Activated T-helper 1 cell treated with anti-CD3 and anti-CD28 coated beads, Interleukin-12 subunit alpha, Interleukin-12 subunit beta, Interleukin-2, Interleukin-4 antibody, amounts not matched to agents 30 ng/mL and 10 ng/mL and 1 ng/mL, durations not matched to agents 14 hours and 24 hours and 36 hours (primary cell): ENCODE data around the gene GMCL2. TPM values are rescaled to one million over a fixed set of nuclear protein-coding genes. Genes with fewer than 3 reads are reported as not detected.
A peak's percentile ranks its signal among the peaks of the same experiment; 100 is the strongest.

Experiments used
- DNase-seq: peaks from one replicate; pipeline ENCODE4 v3.0.0; 2021; ENCODE audit warnings: low spot score
- H3K27ac Mint-ChIP-seq: one replicate; pipeline ENCODE4 v1.8.0; 2021; ENCODE audit warnings: mild to moderate bottlenecking, mixed read lengths
- H3K27me3 Mint-ChIP-seq: one replicate; pipeline ENCODE4 v1.8.0; 2022; ENCODE audit warnings: mild to moderate bottlenecking, moderate library complexity, mixed read lengths; ENCODE audit not compliant: insufficient read depth
- H3K36me3 Mint-ChIP-seq: one replicate; pipeline ENCODE4 v1.8.0; 2021; ENCODE audit warnings: low read depth, mixed read lengths
- H3K4me1 Mint-ChIP-seq: one replicate; pipeline ENCODE4 v1.8.0; 2021; ENCODE audit warnings: low read depth, mixed read lengths
- H3K4me3 Mint-ChIP-seq: one replicate; pipeline ENCODE4 v1.8.0; 2021; ENCODE audit warnings: mild to moderate bottlenecking, moderate library complexity, mixed read lengths
- H3K9me3 Mint-ChIP-seq: one replicate; pipeline ENCODE4 v1.8.0; 2021; ENCODE audit warnings: mixed read lengths
- intact Hi-C: fragments of 100-400 bp; cut with micrococcal nuclease; formaldehyde crosslinking; loops from one replicate; pipeline ENCODE4 v1.15.1; 2024
- total RNA-seq: library from RNA; stranded (reverse); gene quantifications from 2 replicates; pipeline ENCODE4 v1.2.3, GENCODE V29; 2022

The GMCL2 gene
- total RNA-seq, 1 donor from 2014 or later = not detected

- Mint-ChIP-seq H3K4me3 (no peak overlapping the region), H3K36me3 (peaks cover 42% of the 10 kb centered on the region), H3K9me3 (no peaks in the 10 kb centered on the region), H3K27ac (no peak overlapping the region), H3K27me3 (no peaks in the 10 kb centered on the region), H3K4me1 (peaks cover 37% of the 10 kb centered on the region)
- intact Hi-C loops = no loop called here
- DNase-seq = no peak
Observed at GRCh38 chr5:178218237-178218776, 31.1 kb upstream of the GMCL2 start.

DNA sequence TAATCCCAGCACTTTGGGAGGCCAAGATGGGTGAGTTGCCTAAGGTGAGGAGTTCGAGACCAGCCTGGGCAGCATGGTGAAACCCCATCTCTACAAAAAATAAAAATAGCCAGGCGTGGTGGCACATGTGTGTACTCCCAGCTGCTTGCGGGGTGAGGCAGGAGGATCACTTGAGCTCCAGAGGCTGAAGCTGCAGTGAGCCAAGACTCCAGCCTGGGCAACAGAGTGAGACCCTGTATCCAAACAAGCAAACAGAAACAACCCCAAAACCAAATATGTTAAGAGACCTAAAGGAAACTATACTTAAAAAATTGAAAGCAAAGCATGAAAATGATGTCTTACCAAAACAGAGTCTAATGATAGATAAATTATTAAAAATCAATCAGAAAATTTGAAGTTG lies 29.6 kb upstream of the GMCL2 start:
- no peaks in the 10 kb centered on the region for H3K27me3 Mint-ChIP-seq
- DNase-seq = no peak
- H3K9me3 Mint-ChIP-seq = no peaks in the 10 kb centered on the region
- H3K36me3 Mint-ChIP-seq = peaks cover 50% of the 10 kb centered on the region
- H3K4me1 Mint-ChIP-seq = peaks cover 34% of the 10 kb centered on the region
- H3K27ac Mint-ChIP-seq = no peak overlapping the region
- intact Hi-C loops = no loop called here
- H3K4me3 Mint-ChIP-seq = no peak overlapping the region

- DNase-seq = no peak
- H3K9me3 Mint-ChIP-seq = no peaks in the 10 kb centered on the region
- peaks cover 28% of the 10 kb centered on the region for H3K4me1 Mint-ChIP-seq
- intact Hi-C loops = no loop called here
- H3K27ac Mint-ChIP-seq = peak overlapping the region; percentile 41
- H3K27me3 Mint-ChIP-seq = no peaks in the 10 kb centered on the region
- H3K36me3 Mint-ChIP-seq = peaks cover 49% of the 10 kb centered on the region
- H3K4me3 Mint-ChIP-seq = no peak overlapping the region
Observed at GRCh38 chr5:178216088-178216534, 28.9 kb upstream of the GMCL2 start.

DNA sequence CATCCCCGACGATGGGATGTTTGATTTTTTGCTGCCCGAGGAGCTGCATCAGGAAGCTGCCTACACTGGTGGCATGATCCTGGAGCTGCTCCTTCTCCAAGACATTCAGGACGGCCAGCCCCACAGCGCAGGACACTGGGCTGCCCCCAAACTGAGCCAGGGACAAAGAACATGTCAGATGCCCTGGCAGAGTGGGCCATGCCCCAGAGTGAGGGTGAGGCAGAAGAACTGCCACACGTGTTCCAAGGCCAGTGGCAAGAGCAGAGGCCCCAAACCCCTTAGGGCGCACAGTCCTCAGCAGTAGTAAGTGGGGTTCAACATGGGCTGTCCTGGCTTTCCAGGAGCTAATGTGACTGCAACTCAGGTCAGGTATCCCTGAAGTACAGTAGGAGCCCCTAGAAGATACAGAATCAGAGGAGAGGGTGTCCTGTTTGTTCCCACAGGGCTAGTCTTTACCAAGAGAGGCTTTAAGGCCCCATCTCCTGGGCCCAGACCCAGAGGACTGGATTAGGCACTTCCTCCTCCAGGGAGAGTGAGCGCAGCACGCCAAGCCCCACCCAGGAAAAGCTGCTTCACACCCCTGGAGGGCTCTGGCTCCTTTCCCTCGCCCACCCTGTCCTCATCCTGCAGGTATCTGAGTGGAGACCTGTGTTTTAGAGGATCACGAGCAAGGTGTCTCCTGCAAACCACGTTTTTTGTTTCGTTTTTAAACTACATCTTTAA lies 28.3 kb upstream of the GMCL2 start:
- intact Hi-C loops = no loop called here
- peaks cover 52% of the 10 kb centered on the region for H3K36me3 Mint-ChIP-seq
- no peak overlapping the region for H3K4me3 Mint-ChIP-seq
- no peaks in the 10 kb centered on the region for H3K27me3 Mint-ChIP-seq
- H3K9me3 Mint-ChIP-seq = no peaks in the 10 kb centered on the region
- no peak for DNase-seq
- peaks cover 22% of the 10 kb centered on the region for H3K4me1 Mint-ChIP-seq
- H3K27ac Mint-ChIP-seq = no peak overlapping the region

GRCh38 chr5:178214160-178214803 lies 27.1 kb upstream of the GMCL2 start:
- intact Hi-C loops = no loop called here
- H3K4me3 Mint-ChIP-seq = no peak overlapping the region
- H3K9me3 Mint-ChIP-seq = no peaks in the 10 kb centered on the region
- H3K27ac Mint-ChIP-seq = no peak overlapping the region
- peaks cover 61% of the 10 kb centered on the region for H3K36me3 Mint-ChIP-seq
- DNase-seq = no peak
- peaks cover 32% of the 10 kb centered on the region for H3K4me1 Mint-ChIP-seq
- H3K27me3 Mint-ChIP-seq = no peaks in the 10 kb centered on the region

DNA sequence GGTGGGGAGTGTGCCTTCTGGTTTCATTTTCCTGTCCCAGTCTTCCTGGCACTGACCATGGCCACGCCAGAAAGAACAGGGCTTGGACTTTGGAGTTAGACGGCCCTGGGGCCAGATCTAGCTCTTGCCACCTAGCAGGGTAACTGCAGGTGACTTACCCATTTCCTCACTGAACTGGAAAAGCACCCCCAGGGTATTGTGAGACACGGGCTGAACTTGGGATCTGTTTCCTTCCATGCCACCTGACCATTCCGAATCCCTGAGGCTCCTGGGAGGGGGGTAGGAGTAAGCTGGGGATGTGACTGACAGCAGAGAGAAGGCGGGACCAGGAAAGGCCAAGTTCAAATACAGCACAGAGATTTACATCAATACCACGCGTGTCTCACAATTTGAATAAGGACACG lies 26.6 kb upstream of the GMCL2 start:
- Mint-ChIP-seq H3K4me1 (peaks cover 37% of the 10 kb centered on the region), H3K36me3 (peaks cover 63% of the 10 kb centered on the region), H3K4me3 (no peak overlapping the region), H3K27me3 (no peaks in the 10 kb centered on the region), H3K27ac (no peak overlapping the region), H3K9me3 (no peaks in the 10 kb centered on the region)
- intact Hi-C loops = no loop called here
- DNase-seq = no peak

- no peak overlapping the region for H3K27ac Mint-ChIP-seq
- no peaks in the 10 kb centered on the region for H3K9me3 Mint-ChIP-seq
- peaks cover 39% of the 10 kb centered on the region for H3K4me1 Mint-ChIP-seq
- H3K36me3 Mint-ChIP-seq = peaks cover 60% of the 10 kb centered on the region
- no peak overlapping the region for H3K4me3 Mint-ChIP-seq
- H3K27me3 Mint-ChIP-seq = no peaks in the 10 kb centered on the region
- DNase-seq = no peak
- intact Hi-C loops = no loop called here
Observed at GRCh38 chr5:178213003-178213461, 25.9 kb upstream of the GMCL2 start.

GRCh38 chr5:178212241-178213002 lies 25.3 kb upstream of the GMCL2 start:
- peak overlapping the region; percentile 44 for H3K27ac Mint-ChIP-seq

DNA sequence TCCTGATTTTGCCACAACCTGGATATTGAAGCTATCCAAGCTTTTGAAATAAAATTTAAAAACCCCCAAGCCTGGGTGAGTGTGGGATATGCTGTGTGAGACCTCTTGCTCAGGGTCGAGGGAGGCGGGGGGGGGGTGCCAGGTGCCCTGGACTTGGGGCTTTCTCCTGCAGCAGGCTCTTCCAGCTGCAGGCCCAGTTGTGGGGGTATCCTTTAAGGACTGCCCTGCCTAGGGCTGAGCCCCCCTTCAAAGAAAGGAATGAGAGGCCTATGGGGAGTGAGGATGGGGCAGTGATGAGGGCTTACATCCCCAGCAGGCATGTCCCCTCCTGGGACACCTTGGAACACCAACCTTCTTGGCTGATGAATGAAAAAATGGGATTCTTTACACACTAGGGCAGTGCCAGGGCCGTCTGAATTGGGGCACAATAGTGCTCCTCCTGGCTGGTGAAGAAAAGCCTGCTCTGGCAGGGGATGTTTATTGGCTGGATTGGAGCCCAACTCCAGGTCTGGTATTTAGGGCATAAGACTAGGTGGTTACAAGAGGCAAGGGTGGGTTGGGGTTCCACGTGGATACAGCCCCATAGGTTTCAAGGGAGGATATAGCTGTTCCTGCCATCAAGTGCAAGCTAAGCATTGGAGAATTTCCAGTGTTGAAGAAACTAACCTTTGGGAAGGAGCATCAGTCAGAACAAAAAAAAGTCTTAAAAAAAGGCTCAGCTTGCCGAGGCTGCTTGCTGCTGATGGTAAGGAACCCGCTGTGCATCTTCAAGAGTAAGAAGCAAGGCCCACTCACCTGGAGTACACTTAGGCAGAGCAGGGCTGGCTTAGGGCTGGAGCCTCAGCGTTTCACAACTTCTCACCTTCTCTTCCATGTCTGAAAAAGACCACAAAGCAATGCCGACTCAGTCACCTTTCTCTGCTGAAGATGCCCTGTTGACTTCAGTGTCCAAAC lies 24.2 kb upstream of the GMCL2 start:
- peaks cover 50% of the 10 kb centered on the region for H3K4me1 Mint-ChIP-seq
- H3K4me3 Mint-ChIP-seq = no peak overlapping the region
- H3K36me3 Mint-ChIP-seq = peaks cover 70% of the 10 kb centered on the region
- H3K9me3 Mint-ChIP-seq = no peaks in the 10 kb centered on the region
- H3K27me3 Mint-ChIP-seq = no peaks in the 10 kb centered on the region
- H3K27ac Mint-ChIP-seq = peak overlapping the region; percentile 12
- intact Hi-C loops = no loop called here
- DNase-seq = no peak

More at GRCh38 chr5:178212241-178213002, 25.3 kb upstream of the GMCL2 start:
- no peak for DNase-seq
- H3K4me3 Mint-ChIP-seq = no peak overlapping the region
- H3K9me3 Mint-ChIP-seq = no peaks in the 10 kb centered on the region
- peaks cover 44% of the 10 kb centered on the region for H3K4me1 Mint-ChIP-seq
- intact Hi-C loops = no loop called here
- peaks cover 66% of the 10 kb centered on the region for H3K36me3 Mint-ChIP-seq
- H3K27me3 Mint-ChIP-seq = no peaks in the 10 kb centered on the region

DNA sequence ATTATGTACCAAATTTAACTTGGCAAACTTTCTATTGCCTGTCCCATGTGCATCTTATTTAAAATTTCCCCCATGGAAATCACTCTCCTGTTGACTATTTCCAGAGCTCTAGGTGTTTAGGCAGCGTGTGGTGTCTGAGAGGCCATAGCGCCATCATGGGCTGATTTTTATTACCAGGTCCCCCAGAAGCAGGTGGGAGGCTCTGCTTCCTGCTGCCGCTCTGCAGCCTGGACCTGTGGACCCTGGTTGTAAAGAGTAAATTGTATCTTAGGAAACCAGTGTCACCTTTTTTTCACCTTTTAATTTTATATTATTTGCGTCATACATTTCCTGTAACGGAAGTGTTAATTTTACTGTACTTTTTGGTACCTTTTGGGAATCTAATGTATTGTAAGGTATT lies 23.5 kb upstream of the GMCL2 start:
- H3K36me3 Mint-ChIP-seq = peaks cover 72% of the 10 kb centered on the region
- H3K4me1 Mint-ChIP-seq = peaks cover 52% of the 10 kb centered on the region
- no peak for DNase-seq
- H3K9me3 Mint-ChIP-seq = no peaks in the 10 kb centered on the region
- H3K4me3 Mint-ChIP-seq = no peak overlapping the region
- H3K27me3 Mint-ChIP-seq = no peaks in the 10 kb centered on the region
- intact Hi-C loops = no loop called here
- H3K27ac Mint-ChIP-seq = no peak overlapping the region

DNA sequence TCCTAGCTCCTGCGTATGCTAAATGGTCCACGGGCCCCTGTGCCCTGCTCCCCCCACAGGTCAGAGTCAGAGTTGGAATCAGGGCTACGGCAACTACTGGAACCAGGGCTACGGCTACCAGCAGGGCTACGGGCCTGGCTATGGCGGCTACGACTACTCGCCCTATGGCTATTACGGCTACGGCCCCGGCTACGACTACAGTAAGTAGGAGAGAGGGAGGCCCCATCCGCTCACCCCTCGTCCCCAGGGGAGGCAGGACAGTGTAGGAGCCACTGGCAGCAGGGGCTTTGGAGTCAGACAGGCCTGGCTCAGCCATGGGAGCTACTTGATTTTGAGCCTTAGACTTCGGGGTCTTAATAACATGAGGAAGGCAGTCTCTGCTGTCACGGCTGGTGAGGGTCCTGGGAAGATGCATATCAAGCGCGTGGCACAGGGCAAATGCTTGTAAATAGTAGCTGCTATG lies 22.9 kb upstream of the GMCL2 start:
- Mint-ChIP-seq H3K9me3 (no peaks in the 10 kb centered on the region), H3K4me1 (peaks cover 54% of the 10 kb centered on the region), H3K27me3 (no peaks in the 10 kb centered on the region), H3K36me3 (peaks cover 76% of the 10 kb centered on the region), H3K27ac (peak overlapping the region; percentile 29), H3K4me3 (no peak overlapping the region)
- intact Hi-C loops = no loop called here
- no peak for DNase-seq
